ENCODE measurements around the gene CPSF6.

The CPSF6 gene

DNA sequence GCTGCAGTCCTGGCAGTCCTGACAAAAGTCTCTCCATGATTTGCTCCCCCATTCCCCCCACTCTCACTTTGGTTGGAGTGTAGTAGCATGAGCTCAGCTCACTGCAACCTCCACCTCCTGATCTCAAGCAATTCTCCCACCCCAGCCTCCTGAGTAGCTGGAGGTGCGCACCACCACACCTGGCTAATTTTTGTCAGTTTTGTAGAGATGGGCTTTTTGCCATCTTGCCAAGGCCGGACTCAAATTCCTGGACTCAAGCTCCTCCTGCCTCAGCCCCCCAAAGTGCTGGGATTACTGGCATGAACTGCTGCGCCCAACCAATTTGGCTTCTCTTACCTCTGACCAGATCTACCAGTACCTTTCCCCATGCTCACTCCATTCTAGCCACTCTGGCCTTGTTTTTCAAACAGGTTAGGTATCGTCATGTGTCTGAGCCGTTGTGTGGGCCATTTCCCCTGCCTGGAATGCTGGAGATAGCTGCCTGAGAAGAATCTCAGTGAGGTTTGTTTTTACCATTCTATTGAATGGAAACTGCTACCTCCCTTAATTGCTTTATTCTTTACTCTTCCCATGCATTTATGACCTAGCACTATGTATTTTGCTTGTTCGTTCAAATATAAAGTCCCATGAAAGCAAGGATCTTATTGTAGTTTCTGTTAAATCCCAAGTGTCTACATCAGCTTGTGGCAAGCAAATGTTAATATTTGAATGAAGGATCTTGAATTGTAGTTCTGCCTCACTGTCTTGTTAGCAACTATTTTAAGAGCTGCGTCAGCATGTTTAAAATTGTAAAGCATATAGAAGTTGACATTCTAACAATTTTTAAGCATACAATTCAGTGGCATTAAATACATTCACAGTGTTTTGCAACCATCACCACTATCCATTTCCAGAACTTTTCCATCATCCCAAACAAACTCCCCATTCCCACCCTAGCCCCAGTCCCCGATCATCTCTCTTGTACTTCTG is 39.7 kb downstream of the CPSF6 start:
- no peaks in the 10 kb centered on the region for H3K9me3 ChIP-seq
- TF ChIP-seq, protein P1, sequence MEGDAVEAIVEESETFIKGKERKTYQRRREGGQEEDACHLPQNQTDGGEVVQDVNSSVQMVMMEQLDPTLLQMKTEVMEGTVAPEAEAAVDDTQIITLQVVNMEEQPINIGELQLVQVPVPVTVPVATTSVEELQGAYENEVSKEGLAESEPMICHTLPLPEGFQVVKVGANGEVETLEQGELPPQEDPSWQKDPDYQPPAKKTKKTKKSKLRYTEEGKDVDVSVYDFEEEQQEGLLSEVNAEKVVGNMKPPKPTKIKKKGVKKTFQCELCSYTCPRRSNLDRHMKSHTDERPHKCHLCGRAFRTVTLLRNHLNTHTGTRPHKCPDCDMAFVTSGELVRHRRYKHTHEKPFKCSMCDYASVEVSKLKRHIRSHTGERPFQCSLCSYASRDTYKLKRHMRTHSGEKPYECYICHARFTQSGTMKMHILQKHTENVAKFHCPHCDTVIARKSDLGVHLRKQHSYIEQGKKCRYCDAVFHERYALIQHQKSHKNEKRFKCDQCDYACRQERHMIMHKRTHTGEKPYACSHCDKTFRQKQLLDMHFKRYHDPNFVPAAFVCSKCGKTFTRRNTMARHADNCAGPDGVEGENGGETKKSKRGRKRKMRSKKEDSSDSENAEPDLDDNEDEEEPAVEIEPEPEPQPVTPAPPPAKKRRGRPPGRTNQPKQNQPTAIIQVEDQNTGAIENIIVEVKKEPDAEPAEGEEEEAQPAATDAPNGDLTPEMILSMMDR (IDR thresholded peaks at IDR 0.05; ENCODE audit: low read depth, low read length): no peak
- H3K4me3 ChIP-seq (ENCODE audit: low read depth, low read length): no peak overlapping the region
- H3K36me3 ChIP-seq: no peaks in the 10 kb centered on the region; the same call in 1 of the 2 replicates
- peaks cover 12% of the 10 kb centered on the region for H3K27me3 ChIP-seq
- no peak for DNase-seq
- H3K4me1 ChIP-seq: 0 out of 2 replicates have a peak, but pooled peaks cover 2% of the 10 kb centered on the region

DNA sequence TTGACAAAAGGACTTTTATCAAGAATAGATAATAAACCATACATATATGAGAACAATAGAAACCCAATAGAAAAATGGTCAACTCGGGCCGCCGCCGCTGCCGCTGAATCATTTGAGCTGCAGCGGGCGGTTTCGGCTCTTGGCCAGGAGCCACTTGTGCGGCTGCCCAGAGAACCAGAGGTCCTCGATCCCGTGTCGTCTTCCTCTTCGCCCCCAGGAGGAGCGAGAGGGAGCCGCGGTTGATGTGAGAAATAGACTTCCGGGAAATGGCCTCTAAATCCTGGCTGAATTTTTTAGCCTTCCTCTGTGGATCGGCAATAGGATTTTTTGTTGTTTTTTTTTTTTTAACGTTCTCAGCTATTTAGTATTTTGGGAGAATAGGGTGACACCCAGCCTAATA is 44.8 kb downstream of the CPSF6 start:
- TF ChIP-seq, protein P1 (IDR thresholded peaks at IDR 0.05; ENCODE audit: low read depth, low read length): peak; percentile 36
- peak overlapping the region; percentile 23 for H3K4me3 ChIP-seq (ENCODE audit: low read depth, low read length)
- peaks cover 29% of the 10 kb centered on the region for H3K27me3 ChIP-seq
- no peaks in the 10 kb centered on the region for H3K36me3 ChIP-seq
- DNase-seq: peak; percentile 80
- H3K9me3 ChIP-seq: no peaks in the 10 kb centered on the region
- no peaks in the 10 kb centered on the region for H3K4me1 ChIP-seq

DNA sequence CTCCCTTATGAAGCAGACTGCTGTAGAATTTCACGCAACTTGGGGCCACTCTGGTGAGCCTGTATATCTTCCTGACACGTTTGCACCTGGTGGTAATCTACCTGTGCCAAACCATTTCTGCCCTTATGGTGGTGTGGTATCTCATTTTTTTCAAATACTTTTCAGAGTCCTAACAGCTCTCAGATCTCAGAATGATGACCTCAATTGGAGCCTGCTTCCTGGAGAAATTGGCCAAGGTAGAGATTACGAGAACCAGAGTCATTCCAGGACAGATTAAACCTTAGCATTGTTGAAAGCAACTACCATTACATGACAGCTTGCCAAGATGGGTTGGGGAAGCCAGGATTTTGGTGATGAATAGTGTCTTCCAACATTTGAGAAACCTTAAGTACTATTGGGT is 48.2 kb downstream of the CPSF6 start:
- Histone ChIP-seq H3K36me3 (no peaks in the 10 kb centered on the region), H3K4me1 (no peaks in the 10 kb centered on the region), H3K9me3 (no peaks in the 10 kb centered on the region), H3K27me3 (peaks cover 29% of the 10 kb centered on the region), H3K4me3 (ENCODE audit: low read depth, low read length) (no peak overlapping the region)
- no peak for DNase-seq
- TF ChIP-seq, protein P1 (IDR thresholded peaks at IDR 0.05; ENCODE audit: low read depth, low read length): no peak

DNA sequence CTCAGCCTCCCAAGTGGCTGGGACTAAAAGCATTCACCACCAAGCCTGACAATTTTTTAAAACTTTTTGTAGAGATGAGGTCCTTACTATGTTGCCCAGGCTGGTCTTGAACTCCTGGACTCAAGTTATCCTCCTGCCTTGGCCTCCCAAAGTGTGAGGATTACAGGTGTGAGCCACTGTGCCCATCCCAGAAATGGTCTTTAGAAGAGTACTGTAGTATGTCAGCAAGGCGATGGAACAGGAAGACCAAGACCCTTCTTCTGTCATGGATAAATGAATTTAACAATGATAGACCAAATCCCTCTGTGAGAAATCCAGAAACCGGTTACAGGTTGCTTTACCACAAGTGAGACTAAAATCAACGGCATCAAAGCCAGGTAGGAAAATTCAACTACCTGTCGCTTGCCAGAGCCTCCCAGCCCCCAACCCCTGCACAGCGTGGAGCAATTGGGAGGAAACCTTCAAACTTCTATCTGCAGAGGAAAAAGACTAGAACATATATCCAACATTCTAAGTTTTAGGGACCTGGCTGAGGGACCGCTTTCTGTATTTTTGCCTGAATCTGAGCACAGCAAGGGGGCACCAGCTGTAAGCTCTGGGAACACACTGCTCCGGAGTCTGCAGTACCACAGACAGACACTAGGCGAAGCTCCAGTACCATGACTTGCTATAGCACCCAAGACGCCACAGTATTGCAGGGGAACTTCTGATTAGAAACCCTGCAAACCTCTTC is 51.3 kb downstream of the CPSF6 start:
- H3K9me3 ChIP-seq: no peaks in the 10 kb centered on the region
- H3K27me3 ChIP-seq: peaks cover 22% of the 10 kb centered on the region
- peak; percentile 77 for DNase-seq
- H3K4me3 ChIP-seq (ENCODE audit: low read depth, low read length): no peak overlapping the region
- no peaks in the 10 kb centered on the region for H3K36me3 ChIP-seq
- TF ChIP-seq, protein P1 (IDR thresholded peaks at IDR 0.05; ENCODE audit: low read depth, low read length): peak; percentile 97
- no peaks in the 10 kb centered on the region for H3K4me1 ChIP-seq

DNA sequence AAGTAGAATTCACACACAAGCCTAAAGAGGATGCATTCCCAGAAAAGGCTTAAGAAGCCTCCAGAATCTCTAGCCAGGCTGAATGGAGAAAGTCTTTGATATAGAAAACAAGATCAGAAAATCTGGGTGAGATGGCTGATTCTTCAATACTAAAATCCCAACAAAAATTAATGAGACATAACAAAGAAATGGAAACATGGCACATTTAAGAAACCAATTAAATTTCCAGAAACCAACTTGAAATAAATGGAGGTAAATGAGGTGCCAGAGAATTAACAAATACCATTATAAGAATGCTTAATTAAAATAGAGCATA is 51.9 kb downstream of the CPSF6 start:
- Histone ChIP-seq H3K36me3 (no peaks in the 10 kb centered on the region), H3K4me3 (ENCODE audit: low read depth, low read length) (no peak overlapping the region), H3K4me1 (no peaks in the 10 kb centered on the region), H3K9me3 (no peaks in the 10 kb centered on the region), H3K27me3 (peaks cover 19% of the 10 kb centered on the region)
- TF ChIP-seq, protein P1 (IDR thresholded peaks at IDR 0.05; ENCODE audit: low read depth, low read length): no peak
- no peak for DNase-seq
